GM18909 (cell line): ENCODE data around the gene SHF.

ENCODE experiments used
- ATAC-seq: cut with Tn5 transposase; IDR thresholded peaks from one replicate; pipeline ENCODE4 v1.9.1; 2021; ENCODE audit warnings: mild to moderate bottlenecking; ENCODE audit not compliant: unreplicated experiment, poor library complexity

The SHF gene

GRCh38 chr15:45200001-45200798, 12.4 kb upstream of the SHF start:
- peak; percentile 60 for ATAC-seq

- peak; percentile 21 for ATAC-seq
These were observed 11.5 kb upstream of the SHF start for GRCh38 chr15:45199136-45199810.

- ATAC-seq, result peak; percentile 66
These were observed 10.8 kb upstream of the SHF start for GRCh38 chr15:45198337-45199135.

GRCh38 chr15:45197512-45197911, 9.7 kb upstream of the SHF start:
- no peak for ATAC-seq

GRCh38 chr15:45187578-45187893, 230 bp downstream of the SHF start:
- no peak for ATAC-seq

GRCh38 chr15:45186771-45187577, 792 bp downstream of the SHF start:
- no peak for ATAC-seq

GRCh38 chr15:45185903-45186770, 1.6 kb downstream of the SHF start:
- no peak for ATAC-seq

GRCh38 chr15:45185069-45185779, 2.5 kb downstream of the SHF start:
- ATAC-seq, result no peak

- ATAC-seq, result no peak
These were observed 3.2 kb downstream of the SHF start for GRCh38 chr15:45184562-45185041.

GRCh38 chr15:45183511-45183910, 4.3 kb downstream of the SHF start:
- ATAC-seq, result no peak

GRCh38 chr15:45182996-45183395, 4.8 kb downstream of the SHF start:
- no peak for ATAC-seq

- ATAC-seq, result no peak
These were observed 6.1 kb downstream of the SHF start for GRCh38 chr15:45181491-45182285.

- ATAC-seq, result no peak
These were observed 6.9 kb downstream of the SHF start for GRCh38 chr15:45180648-45181436.

- no peak for ATAC-seq
These were observed 7.6 kb downstream of the SHF start for GRCh38 chr15:45180201-45180600.

- no peak for ATAC-seq
These were observed 8.4 kb downstream of the SHF start for GRCh38 chr15:45179221-45179985.

GRCh38 chr15:45177285-45177684, 10.5 kb downstream of the SHF start:
- ATAC-seq, result no peak
